ENCODE measurements around the gene ZCCHC8.
A peak's percentile ranks its signal among the peaks of the same experiment; 100 is the strongest.
"Not testable (repeated sequence)": the region's sequence is repeated elsewhere in the genome, so short reads cannot be mapped to it uniquely, and the experiment has no call there.

Gene ZCCHC8

GRCh38 chr12:122508163-122508562 is 7.4 kb upstream of the ZCCHC8 start:
- no peak for DNase-seq (ENCODE audit: low spot score)

GRCh38 chr12:122506393-122506938 is 5.7 kb upstream of the ZCCHC8 start:
- no peak for DNase-seq (ENCODE audit: low spot score)

DNA sequence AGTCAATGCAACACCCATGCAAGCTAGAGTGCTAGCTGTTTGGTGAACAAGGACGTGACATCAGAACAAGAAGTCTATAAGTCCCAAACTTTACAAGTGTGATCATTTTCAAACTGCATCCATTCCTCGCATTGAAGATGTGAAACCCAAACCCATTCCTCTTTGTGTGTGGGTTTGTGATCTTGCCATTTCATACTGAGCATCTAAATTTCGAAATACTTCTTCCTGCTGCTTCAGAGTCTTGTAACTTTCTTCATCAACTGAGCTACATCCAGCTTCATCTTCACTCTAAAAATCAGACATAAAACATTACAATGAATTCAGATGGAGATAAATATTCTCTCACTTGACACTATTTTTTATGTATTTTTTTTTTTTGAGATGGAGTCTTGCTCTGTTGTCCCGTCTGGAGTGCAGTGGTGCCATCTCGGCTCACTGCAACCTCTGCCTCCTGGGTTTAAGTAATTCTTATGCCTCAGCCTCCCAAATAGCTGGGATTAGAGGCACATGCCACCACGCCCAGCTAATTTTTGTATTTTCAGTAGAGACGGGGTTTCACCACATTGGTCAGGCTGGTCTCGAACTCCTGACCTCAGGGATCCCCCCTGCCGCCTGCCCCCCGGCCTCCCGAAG is 4.8 kb upstream of the ZCCHC8 start:
- no peak for DNase-seq (ENCODE audit: low spot score)

- no peak for DNase-seq (ENCODE audit: low spot score)
Observed at GRCh38 chr12:122503783-122504590, 3.3 kb upstream of the ZCCHC8 start.

- no peak for DNase-seq (ENCODE audit: low spot score)
Observed at GRCh38 chr12:122503147-122503751, 2.5 kb upstream of the ZCCHC8 start.

- no peak for DNase-seq (ENCODE audit: low spot score)
Observed at GRCh38 chr12:122501489-122501989, 807 bp upstream of the ZCCHC8 start.

DNA sequence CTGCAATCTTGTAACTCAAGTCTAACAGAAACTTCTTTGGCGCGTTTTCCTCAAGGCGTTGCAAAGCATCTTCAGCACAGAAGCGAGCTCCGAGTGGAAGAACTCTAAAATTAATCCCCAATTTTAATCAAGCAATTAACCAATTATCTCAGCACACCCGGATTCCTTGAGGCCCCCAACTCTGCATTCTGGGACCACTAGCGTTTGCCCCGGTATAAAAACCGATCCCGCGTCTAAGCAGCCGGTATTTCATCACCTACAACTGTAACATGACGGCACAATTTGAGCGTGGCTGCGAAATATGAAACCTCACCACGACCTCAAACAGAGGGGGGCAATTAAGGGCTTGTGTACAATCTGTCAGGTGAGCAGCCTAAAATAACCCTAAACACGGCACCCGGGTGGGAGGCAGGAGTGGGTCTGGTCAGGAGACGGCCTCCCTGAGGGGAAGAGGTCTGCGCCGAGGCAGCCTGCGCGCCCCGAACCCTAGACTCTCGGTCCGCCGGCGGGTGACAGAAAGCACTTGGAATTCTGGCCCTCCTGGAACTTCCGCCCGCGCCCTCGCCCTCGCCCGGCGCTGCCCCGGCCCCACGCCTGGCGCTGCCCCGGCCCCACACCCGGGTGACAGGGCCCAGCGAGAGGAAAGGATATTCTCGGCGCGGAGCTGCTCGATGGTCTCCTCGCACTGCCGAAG is 594 bp downstream of the ZCCHC8 start:
- peak; percentile 48 for DNase-seq (ENCODE audit: low spot score)

DNA sequence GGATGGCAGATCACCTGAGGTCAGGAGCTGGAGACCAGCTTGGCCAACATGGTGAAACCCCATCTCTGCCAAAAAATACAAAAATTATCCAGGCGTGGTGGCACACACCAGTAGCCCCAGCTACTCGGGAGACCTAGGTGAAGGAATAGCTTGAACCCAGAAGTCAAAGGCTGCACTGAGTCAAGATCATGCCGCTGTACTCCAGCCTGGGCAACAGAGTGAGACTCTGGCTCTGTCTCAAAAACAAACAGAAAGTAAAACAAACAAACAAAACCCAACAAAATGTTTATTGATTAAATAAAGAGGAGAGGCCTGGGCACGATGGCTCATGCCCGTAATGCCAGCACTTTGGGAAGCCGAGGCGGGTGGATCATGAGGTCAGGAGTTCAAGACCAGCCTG is 5.5 kb downstream of the ZCCHC8 start:
- DNase-seq (ENCODE audit: low spot score), result no peak

DNA sequence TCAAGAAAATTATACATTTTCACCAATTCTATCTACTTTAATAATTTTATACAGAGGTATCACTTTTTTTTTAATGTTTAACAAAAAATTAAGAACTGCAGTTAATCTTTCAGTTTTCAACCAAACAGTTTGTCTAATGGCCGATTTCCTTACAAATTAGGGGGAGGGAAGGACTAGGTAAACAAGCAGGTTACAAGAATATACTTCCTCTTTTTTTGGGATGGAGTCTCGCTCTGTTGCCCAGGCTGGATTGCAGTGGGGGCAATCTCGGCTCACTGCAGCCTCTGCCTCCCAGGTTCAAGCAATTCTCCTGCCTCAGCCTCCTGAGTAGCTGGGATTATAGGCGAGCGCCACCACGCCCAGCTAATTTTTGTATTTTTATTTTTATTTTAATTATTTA is 7.5 kb downstream of the ZCCHC8 start:
- not testable (repeated sequence) for DNase-seq (ENCODE audit: low spot score)

DNA sequence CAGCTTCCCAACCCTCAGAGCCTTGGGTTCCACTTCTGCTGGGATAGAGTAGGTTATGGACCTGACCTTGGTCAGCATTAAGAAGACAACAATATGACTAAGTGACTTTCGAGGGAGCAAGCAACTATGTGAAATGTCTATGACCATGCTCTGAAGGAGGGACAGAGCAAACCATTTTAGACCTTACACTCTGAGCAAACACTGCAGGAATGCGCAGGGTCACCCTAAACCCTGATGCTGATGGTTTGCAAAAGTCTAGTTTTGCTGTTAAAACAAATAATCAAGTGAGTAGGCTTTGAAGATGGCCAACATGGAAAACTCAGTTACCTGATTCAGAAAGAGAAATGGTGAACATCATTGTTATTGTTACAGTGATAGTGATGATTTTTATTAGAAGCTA is 8.7 kb downstream of the ZCCHC8 start:
- DNase-seq (ENCODE audit: low spot score), result no peak

- DNase-seq (ENCODE audit: low spot score), result no peak
Observed at GRCh38 chr12:122489038-122489437, 11.7 kb downstream of the ZCCHC8 start.

DNA sequence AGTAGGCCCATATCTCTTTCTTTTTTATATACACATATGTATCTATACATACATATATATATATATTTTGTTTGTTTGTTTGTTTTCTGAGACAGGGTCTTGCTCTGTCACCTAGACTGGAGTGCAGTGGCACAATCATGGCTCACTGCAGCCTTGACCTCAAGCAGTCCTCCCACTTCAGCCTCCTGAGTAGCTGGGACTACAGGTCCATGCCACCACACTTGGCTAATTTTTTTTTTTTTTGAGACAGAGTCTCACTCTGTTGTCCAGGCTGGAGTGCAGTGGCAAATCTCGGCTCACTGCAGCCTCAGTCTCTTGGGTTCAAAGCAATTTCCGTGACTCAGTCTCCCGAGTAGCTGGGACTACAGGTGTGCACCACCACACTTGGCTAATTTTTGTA is 12.9 kb downstream of the ZCCHC8 start:
- DNase-seq (ENCODE audit: low spot score), result not testable (repeated sequence)

DNA sequence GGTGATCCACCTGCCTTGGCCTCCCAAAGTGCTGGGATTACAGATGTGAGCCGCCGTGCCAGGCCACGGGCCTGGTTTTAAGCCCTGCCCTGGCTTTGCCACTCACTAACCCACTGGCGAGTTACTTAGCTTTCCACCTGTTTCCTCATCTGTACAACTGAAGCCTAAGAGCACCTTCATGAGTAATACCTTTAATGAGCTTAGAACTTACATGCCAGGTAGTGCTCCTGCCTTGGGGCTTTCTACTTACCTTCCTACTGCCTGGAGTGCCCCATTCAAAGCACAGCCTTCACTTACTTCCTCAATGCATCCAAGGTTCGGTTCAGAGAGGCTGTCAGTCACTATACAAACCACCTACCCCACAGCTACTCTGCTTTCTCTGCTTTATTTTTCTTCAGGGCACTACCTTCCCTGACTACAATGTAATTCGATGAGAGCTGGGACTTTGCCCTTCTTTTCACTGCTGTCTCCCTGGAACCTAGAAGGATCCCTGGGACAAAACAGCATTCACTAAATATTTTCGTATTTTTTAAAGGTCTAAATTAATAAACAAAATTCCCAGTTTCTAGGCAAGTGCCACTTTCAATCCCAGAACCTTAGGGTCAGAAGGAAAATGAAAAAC is 13.8 kb downstream of the ZCCHC8 start:
- DNase-seq (ENCODE audit: low spot score), result no peak

GRCh38 chr12:122486360-122486759 is 14.4 kb downstream of the ZCCHC8 start:
- not testable (repeated sequence) for DNase-seq (ENCODE audit: low spot score)

DNA sequence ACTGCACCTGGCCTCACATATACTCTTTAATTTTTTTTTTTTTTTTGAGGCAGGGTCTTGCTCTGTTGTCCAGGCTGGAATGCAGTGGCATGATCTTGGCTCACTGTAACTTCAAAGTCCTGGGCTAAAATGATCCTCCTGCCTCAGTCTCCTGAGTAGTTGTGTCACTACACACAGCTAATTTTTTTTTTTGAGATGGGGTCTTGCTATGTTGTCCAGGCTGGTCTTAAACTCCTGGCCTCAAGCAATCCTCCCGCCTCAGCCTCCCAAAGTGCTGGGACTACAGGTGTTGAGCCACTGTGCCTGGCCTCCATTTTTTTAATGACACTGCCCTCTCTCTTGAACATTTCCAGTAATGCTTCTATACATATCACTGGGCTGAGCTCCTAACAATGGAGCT is 16.3 kb downstream of the ZCCHC8 start:
- not testable (repeated sequence) for DNase-seq (ENCODE audit: low spot score)

DNA sequence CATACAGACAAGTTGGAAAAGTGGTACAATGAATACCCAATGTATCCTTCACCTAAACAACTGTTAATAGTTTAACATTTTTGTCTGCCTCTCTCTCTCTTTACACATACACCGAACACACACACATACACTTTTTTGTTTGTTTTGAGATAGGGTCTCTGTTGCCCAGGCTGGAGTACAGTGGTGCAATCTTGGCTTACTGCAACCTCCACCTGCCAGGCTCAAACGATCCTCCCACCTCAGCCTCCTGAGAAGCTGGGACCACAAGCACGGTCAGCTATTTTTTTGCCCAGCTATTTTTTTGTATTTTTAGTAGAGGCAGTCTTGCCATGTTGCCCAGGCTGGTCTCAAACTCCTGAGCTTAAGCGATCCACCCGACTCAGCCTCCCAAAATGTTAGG is 16.8 kb downstream of the ZCCHC8 start:
- no peak for DNase-seq (ENCODE audit: low spot score)

GRCh38 chr12:122481861-122482260 is 18.9 kb downstream of the ZCCHC8 start:
- DNase-seq (ENCODE audit: low spot score), result no peak

DNA sequence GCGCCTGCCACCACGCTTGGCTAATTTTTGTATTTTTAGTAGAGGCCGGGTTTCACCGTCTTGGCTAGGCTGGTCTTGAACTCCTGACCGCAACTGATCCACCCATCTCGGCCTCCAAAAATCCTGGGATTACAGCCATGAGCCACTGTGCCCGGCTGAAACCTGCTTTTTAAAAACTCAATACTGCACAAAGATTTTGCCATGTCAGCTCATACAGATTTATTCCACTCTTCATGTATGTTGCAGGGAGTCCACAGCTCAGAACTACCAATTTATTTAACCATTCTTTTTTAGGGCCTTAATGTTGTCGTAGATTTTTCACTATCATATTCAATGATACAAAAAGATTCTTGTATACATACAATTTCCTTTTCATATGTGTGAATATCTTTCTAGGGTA is 20.0 kb downstream of the ZCCHC8 start:
- no peak for DNase-seq (ENCODE audit: low spot score)

DNA sequence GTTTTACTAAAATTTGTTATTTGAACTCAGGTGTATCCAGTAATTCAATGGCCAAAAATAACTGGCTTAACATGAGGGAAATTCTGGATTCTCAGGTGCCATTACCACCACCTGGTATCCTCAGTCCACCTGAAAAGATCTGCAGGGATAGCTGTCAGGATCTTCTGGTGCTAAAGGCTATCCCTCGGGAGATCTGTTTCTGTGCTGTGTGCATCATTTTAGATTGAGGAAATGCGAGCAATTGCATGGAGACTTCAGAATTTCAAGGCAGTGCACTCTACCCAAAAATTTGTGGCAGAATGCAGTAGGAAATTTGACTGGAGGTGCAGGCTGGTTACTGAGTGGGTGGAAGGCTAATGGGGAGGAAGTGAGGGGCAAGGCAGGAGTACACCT is 26.4 kb downstream of the ZCCHC8 start:
- no peak for DNase-seq (ENCODE audit: low spot score)

DNA sequence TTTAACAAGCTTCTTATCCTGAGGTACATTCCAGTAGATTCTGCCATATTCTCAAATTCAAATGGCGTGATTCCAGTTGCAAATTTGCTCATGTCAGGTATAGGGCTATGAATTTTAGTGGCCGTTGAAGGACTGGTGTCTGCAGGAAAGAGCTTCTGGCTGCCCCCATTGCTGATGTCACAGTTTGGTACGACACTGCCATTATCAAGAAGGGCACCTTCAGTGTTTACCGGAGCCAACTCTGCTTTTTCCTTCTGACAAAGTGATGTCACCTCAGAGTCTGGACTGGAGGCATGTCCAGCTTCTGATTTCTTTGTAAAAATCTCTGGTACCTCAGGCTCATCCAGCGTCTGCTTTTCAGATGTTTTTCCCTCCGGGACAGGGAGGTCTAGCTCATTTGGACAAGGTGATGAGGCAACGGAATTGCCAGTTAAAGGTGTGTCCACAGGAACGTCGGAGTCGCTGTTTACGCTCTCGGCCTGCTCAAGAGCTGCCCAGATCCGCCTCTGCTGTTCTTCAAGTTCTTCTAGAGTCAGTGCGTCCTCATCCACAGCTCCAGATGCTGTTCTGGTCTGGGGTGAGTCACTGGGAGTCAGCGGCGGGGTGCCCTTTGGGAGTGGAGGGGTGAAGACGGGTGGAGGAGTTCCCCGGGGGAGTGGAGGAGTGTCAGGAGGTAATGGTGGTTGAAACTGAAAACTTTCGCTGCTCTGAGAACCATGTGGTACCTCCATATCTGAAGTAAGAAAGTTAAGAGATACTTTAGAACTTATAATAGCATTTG is 27.0 kb downstream of the ZCCHC8 start:
- no peak for DNase-seq (ENCODE audit: low spot score)

All from AG08395 (cell line).